Right lobe of liver (tissue), 6 donors: Measurements from ENCODE around the gene GLRX2. TPM values are rescaled to one million over a fixed set of nuclear protein-coding genes. Genes with fewer than 3 reads are reported as not detected.

Experiments
- ATAC-seq, 4 donors: fragments of 200-7000 bp; cut with Tn5 transposase; one replicate each; pipeline ENCODE4 v1.9.1; 2020; ENCODE audit warnings: mild to moderate bottlenecking in 4 of 4, moderate library complexity in 4 of 4
- DNase-seq, 3 donors: peaks; one replicate each; pipeline ENCODE4 v3.0.0-alpha.2; 2020
- H3K27ac ChIP-seq, 3 donors: fragments of 200-600 bp; one replicate each; pipeline ENCODE4 v1.8.0; 2022
- H3K27me3 ChIP-seq, 2 donors: fragments of 200-600 bp; one replicate each; pipeline ENCODE4 v1.8.0; 2022
- H3K36me3 ChIP-seq, 4 donors: fragments of 200-600 bp; sonication (generic) in 1 of 4; one replicate each; pipeline versions ENCODE4 v1.5.1 to v1.8.0; 2017 to 2022; ENCODE audit warnings: control low read depth in 1 of 4
- H3K4me1 ChIP-seq, 4 donors: fragments of 200-600 bp; sonication (generic) in 1 of 4; one replicate each; pipeline versions ENCODE4 v1.5.1 to v1.8.0; 2017 to 2022; ENCODE audit warnings: control low read depth in 1 of 4
- H3K4me3 ChIP-seq, 3 donors: fragments of 200-600 bp; one replicate each; pipeline ENCODE4 v1.8.0; 2022
- H3K9me3 ChIP-seq, 4 donors: fragments of 200-600 bp; sonication (generic) in 1 of 4; one replicate each; pipeline versions ENCODE4 v1.5.1 to v1.8.0; 2017 to 2022; ENCODE audit warnings: control low read depth in 1 of 4
- POLR2A ChIP-seq: fragments of 450-650 bp; IDR thresholded peaks from one replicate; pipeline ENCODE4 v1.6.1; 2017; ENCODE audit warnings: antibody characterized with exemption, mild to moderate bottlenecking
- WGBS: methylation state at CpG from one replicate; pipeline ENCODE4 v1.1.6; 2018; ENCODE audit warnings: low coverage, low lambda C conversion rate; ENCODE audit not compliant: insufficient coverage; ENCODE audit errors: missing lambda C conversion rate; 5-methylcytosine and 5-hydroxymethylcytosine counted together
- intact Hi-C, 2 donors: fragments of 100-400 bp; cut with DNase I; formaldehyde crosslinking; loops; one replicate each; pipeline versions ENCODE4 v1.11.2 to v1.14.1; 2022
- total RNA-seq, 6 experiments: library from RNA; depleted of rRNA in 2 of 6; stranded (reverse); fragments of >200 nt in 2 of 6; fragmentation: NEBNext Ultra II Directional in 3 of 6; extraction: Animal tissue kit (Norgen Biotek cat#: 25700) in 3 of 6; gene quantifications; one replicate each; pipeline versions ENCODE4 v1.1.0 to v1.2.4, GENCODE V29; 2016 to 2023
- TF ChIP-seq, protein P1 (sequence below), 4 donors: fragments of 200-600 bp in 3 of 4; fragments of 450-650 bp in 1 of 4; IDR thresholded peaks; one replicate each; pipeline versions ENCODE4 v1.5.1 to v1.8.0; 2016 to 2022; ENCODE audit warnings: antibody characterized with exemption in 4 of 4, mild to moderate bottlenecking in 2 of 4
- donor health status: DM: no; HTN: yes; CAD: no.
- donor health status: DM: no; HTN: no; CAD: no.
- donor health status: DM: no; HTN: no; CAD: no.
- donor health status: DM: no; HTN: yes; CAD: no.
- donor health status: DM: no; HTN: yes; CAD: no.

GLRX2 gene
- total RNA-seq, 6 experiments from 2014 or later, result 9.5 to 20.1 (median 12.1) TPM

DNA sequence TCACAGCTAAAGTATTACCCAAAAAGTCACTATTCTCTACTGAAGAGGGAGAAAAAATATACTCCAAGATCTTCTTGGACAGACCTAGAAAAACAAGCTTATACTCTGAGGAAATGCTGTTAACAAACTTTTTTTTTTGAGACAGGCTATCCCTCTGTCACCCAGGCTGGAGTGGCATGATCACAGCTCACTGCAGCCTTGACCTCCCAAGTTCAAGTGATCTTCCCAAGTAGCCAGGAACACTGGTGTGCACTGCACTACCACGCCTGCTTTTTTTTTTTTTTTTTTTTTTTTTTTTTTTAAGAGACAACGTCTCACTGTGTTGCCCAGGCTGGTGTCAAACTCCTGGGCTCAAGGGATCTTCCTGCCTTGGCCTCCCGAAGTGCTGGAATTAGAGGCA is 17.3 kb downstream of the GLRX2 start:
- TF ChIP-seq, protein P1, sequence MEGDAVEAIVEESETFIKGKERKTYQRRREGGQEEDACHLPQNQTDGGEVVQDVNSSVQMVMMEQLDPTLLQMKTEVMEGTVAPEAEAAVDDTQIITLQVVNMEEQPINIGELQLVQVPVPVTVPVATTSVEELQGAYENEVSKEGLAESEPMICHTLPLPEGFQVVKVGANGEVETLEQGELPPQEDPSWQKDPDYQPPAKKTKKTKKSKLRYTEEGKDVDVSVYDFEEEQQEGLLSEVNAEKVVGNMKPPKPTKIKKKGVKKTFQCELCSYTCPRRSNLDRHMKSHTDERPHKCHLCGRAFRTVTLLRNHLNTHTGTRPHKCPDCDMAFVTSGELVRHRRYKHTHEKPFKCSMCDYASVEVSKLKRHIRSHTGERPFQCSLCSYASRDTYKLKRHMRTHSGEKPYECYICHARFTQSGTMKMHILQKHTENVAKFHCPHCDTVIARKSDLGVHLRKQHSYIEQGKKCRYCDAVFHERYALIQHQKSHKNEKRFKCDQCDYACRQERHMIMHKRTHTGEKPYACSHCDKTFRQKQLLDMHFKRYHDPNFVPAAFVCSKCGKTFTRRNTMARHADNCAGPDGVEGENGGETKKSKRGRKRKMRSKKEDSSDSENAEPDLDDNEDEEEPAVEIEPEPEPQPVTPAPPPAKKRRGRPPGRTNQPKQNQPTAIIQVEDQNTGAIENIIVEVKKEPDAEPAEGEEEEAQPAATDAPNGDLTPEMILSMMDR (IDR thresholded peaks at IDR 0.05), result no peak
- TF ChIP-seq POLR2A, result no peak
- Histone ChIP-seq H3K36me3 (peaks cover 0 to 25% (median 6%) of the 10 kb centered on the region in 4 donors), H3K27ac (no peak overlapping the region), H3K4me3 (no peak overlapping the region), H3K27me3 (no peaks in the 10 kb centered on the region), H3K4me1 (no peaks in the 10 kb centered on the region), H3K9me3 (no peaks in the 10 kb centered on the region)
- intact Hi-C loops, result no loop called here
- peak in 1 of 4 donors; percentile 23 for ATAC-seq
- no peak for DNase-seq
- 60% methylated on average over 3 of the region's 3 CpGs for WGBS

DNA sequence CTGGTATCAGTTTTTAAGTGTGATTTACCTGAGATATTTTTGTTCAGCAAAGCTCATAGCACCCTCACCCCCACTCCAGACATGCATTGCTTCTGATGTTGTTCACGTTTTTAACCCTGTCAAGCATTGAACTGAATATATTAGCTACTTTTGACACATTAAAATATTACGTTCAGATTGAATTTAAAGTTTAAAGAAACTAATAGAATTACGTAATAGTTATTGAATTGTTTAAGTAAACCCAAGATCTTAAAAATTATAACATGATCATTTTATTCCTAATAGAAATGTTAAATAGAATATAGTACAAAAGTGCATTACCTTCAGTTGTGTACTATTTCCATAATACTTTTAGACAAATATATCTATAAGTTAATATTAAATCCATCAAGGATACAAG is 18.9 kb downstream of the GLRX2 start:
- intact Hi-C loops, result no loop called here
- Histone ChIP-seq H3K4me3 (no peak overlapping the region), H3K4me1 (no peaks in the 10 kb centered on the region), H3K36me3 (peaks cover 0 to 39% (median 9%) of the 10 kb centered on the region in 4 donors), H3K27ac (no peak overlapping the region), H3K9me3 (no peaks in the 10 kb centered on the region), H3K27me3 (no peaks in the 10 kb centered on the region)
- ATAC-seq, result no peak
- 79% methylated on average over 3 of the region's 3 CpGs for WGBS
- no peak for DNase-seq
- TF ChIP-seq, protein P1 (IDR thresholded peaks at IDR 0.05), result no peak
- TF ChIP-seq POLR2A, result no peak

DNA sequence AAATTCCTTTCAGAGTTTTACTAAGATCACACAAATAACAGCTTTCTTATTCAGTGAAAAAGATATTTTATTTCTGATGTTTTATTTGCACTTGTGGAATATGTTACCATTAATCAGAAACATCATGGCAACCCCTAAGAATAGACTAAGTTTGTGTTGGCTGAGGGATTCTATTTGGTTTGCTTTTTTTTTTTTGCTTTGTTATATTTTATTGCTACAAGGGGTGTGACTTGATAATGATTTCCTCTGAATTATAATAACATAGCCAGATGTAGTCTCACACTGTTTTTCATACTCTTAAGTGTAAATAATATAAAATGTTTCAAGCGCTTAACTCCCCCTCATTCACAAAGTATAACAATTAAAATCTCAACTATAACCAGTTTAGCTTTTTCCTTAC is 20.0 kb downstream of the GLRX2 start:
- Histone ChIP-seq H3K4me3 (no peak overlapping the region), H3K27ac (no peak overlapping the region), H3K27me3 (no peaks in the 10 kb centered on the region), H3K36me3 (peaks cover 0 to 42% (median 9%) of the 10 kb centered on the region in 4 donors), H3K4me1 (no peaks in the 10 kb centered on the region), H3K9me3 (no peaks in the 10 kb centered on the region)
- intact Hi-C loops, result no loop called here
- WGBS, result 60% methylated on average over 1 of the region's 1 CpG
- DNase-seq (no peak), ATAC-seq (no peak)
- TF ChIP-seq, protein P1 (IDR thresholded peaks at IDR 0.05), result no peak
- no peak for TF ChIP-seq POLR2A

DNA sequence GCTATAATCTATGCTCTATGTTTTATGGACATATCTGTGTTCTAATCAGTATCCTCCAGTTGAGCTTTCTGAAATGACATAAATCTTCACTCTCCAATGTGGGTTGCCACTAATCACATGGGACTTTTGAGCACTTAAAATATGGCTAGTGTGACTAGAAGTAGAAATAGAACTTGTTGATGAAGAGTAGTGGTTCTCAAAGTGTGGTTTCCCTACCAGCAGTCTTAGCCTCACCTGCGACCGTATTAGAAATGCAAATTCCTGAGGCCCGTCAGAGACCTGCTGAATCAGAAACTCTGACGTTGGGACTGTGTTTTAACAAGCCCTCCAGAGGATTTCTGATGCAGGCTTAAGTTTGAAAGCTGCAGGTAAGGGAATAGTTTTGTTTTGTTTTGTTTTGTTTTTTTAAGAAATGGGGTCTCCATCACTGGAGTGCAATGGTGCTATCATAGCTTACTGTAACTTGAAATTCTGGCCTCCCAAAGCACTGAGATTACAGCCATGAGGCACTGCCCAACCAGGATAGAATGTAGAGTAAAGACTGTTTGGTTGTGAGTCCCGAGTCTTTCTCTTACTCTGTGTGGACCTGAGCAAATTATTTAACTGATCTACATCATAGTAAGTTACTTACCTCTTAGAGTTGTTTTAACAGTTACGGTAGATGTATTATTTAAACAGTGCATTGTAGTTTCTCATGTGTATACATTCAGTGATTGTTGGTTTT is 21.7 kb downstream of the GLRX2 start:
- peaks cover 0 to 42% (median 11%) of the 10 kb centered on the region in 4 donors for H3K36me3 ChIP-seq
- H3K9me3 ChIP-seq, result no peaks in the 10 kb centered on the region
- no peak overlapping the region for H3K4me3 ChIP-seq
- no peak overlapping the region for H3K27ac ChIP-seq
- intact Hi-C loops, result no loop called here
- TF ChIP-seq, protein P1 (IDR thresholded peaks at IDR 0.05), result no peak
- TF ChIP-seq POLR2A, result no peak
- DNase-seq (no peak), ATAC-seq (no peak)
- no peaks in the 10 kb centered on the region for H3K4me1 ChIP-seq
- no peaks in the 10 kb centered on the region for H3K27me3 ChIP-seq
- WGBS, result 91% methylated on average over 6 of the region's 6 CpGs
